C4-2B (cell line): Measurements from ENCODE around the gene FAM184B.

Source experiments
- H3K27ac ChIP-seq: fragments of 450-650 bp; 2 replicates; pipeline ENCODE4 v1.5.1; 2017
- CTCF ChIP-seq: fragments of 450-650 bp; conservative IDR thresholded peaks from 2 replicates; pipeline ENCODE4 v1.5.1; 2017; ENCODE audit warnings: mild to moderate bottlenecking
- ZFX ChIP-seq: fragments of 450-650 bp; IDR thresholded peaks from 2 replicates; pipeline ENCODE4 v1.6.1; 2017

Gene FAM184B

GRCh38 chr4:17633600-17633999 is 147.8 kb downstream of the FAM184B start:
- TF ChIP-seq CTCF, result no peak
- TF ChIP-seq ZFX, result no peak
- H3K27ac ChIP-seq, result no peak overlapping the region

- no peak overlapping the region for H3K27ac ChIP-seq
- TF ChIP-seq ZFX, result no peak
Observed at GRCh38 chr4:17630228-17630627, 151.2 kb downstream of the FAM184B start.

- H3K27ac ChIP-seq, result no peak overlapping the region
- TF ChIP-seq CTCF, result no peak
- no peak for TF ChIP-seq ZFX
Observed at GRCh38 chr4:17624821-17625220, 156.6 kb downstream of the FAM184B start.

GRCh38 chr4:17623451-17624001 is 157.9 kb downstream of the FAM184B start:
- no peak overlapping the region for H3K27ac ChIP-seq
- TF ChIP-seq ZFX (no peak), CTCF (no peak)

- H3K27ac ChIP-seq, result no peak overlapping the region
- TF ChIP-seq CTCF (no peak), ZFX (no peak)
Observed at GRCh38 chr4:17619416-17620105, 161.9 kb downstream of the FAM184B start.

- H3K27ac ChIP-seq, result no peak overlapping the region
- TF ChIP-seq ZFX (no peak), CTCF (no peak)
Observed at GRCh38 chr4:17618926-17619325, 162.5 kb downstream of the FAM184B start.

GRCh38 chr4:17616283-17616682 is 165.1 kb downstream of the FAM184B start:
- H3K27ac ChIP-seq, result no peak overlapping the region
- TF ChIP-seq CTCF (no peak), ZFX (no peak)
